ENCODE data around the gene SLX4IP.

SLX4IP gene

GRCh38 chr20:10641467-10641866 lies 206.4 kb downstream of the SLX4IP start:
- TF ChIP-seq REST (IDR thresholded peaks at IDR 0.05; ENCODE audit: insufficient read depth in 1 of 2, low read depth in 2 of 2, low read length in 2 of 2) (no peak), FOXP2 (optimal IDR thresholded peaks at IDR 0.05; ENCODE audit: borderline replicate concordance, extremely low read depth, extremely low read length, insufficient read depth) (no peak), SIN3A (IDR thresholded peaks at IDR 0.05; ENCODE audit: borderline replicate concordance, insufficient read depth, low read length) (no peak), TAF1 (IDR thresholded peaks at IDR 0.05; ENCODE audit: borderline replicate concordance, insufficient read depth, low read length) (no peak), POLR2AphosphoS5 (IDR thresholded peaks at IDR 0.05; ENCODE audit: low read depth, low read length) (no peak)

- no peak for TF ChIP-seq FOXP2 (optimal IDR thresholded peaks at IDR 0.05; ENCODE audit: borderline replicate concordance, extremely low read depth, extremely low read length, insufficient read depth)
- no peak for TF ChIP-seq REST (IDR thresholded peaks at IDR 0.05; ENCODE audit: insufficient read depth in 1 of 2, low read depth in 2 of 2, low read length in 2 of 2)
- no peak for TF ChIP-seq POLR2AphosphoS5 (IDR thresholded peaks at IDR 0.05; ENCODE audit: low read depth, low read length)
- TF ChIP-seq SIN3A (IDR thresholded peaks at IDR 0.05; ENCODE audit: borderline replicate concordance, insufficient read depth, low read length): no peak
- TF ChIP-seq TAF1 (IDR thresholded peaks at IDR 0.05; ENCODE audit: borderline replicate concordance, insufficient read depth, low read length): no peak
These were observed 206.8 kb downstream of the SLX4IP start for GRCh38 chr20:10641893-10642292.

- TF ChIP-seq TAF1 (IDR thresholded peaks at IDR 0.05; ENCODE audit: borderline replicate concordance, insufficient read depth, low read length) (no peak), SIN3A (IDR thresholded peaks at IDR 0.05; ENCODE audit: borderline replicate concordance, insufficient read depth, low read length) (no peak), POLR2AphosphoS5 (IDR thresholded peaks at IDR 0.05; ENCODE audit: low read depth, low read length) (no peak), REST (IDR thresholded peaks at IDR 0.05; ENCODE audit: insufficient read depth in 1 of 2, low read depth in 2 of 2, low read length in 2 of 2) (no peak), FOXP2 (optimal IDR thresholded peaks at IDR 0.05; ENCODE audit: borderline replicate concordance, extremely low read depth, extremely low read length, insufficient read depth) (no peak)
These were observed 207.9 kb downstream of the SLX4IP start for GRCh38 chr20:10642856-10643559.

GRCh38 chr20:10643560-10643873 lies 208.4 kb downstream of the SLX4IP start:
- no peak for TF ChIP-seq FOXP2 (optimal IDR thresholded peaks at IDR 0.05; ENCODE audit: borderline replicate concordance, extremely low read depth, extremely low read length, insufficient read depth)
- no peak for TF ChIP-seq POLR2AphosphoS5 (IDR thresholded peaks at IDR 0.05; ENCODE audit: low read depth, low read length)
- TF ChIP-seq REST (IDR thresholded peaks at IDR 0.05; ENCODE audit: insufficient read depth in 1 of 2, low read depth in 2 of 2, low read length in 2 of 2): no peak
- no peak for TF ChIP-seq TAF1 (IDR thresholded peaks at IDR 0.05; ENCODE audit: borderline replicate concordance, insufficient read depth, low read length)
- TF ChIP-seq SIN3A (IDR thresholded peaks at IDR 0.05; ENCODE audit: borderline replicate concordance, insufficient read depth, low read length): no peak

Data from PFSK-1 (cell line).